Measurements from ENCODE around the gene TMEM63C. TPM values are rescaled to one million over a fixed set of nuclear protein-coding genes. Genes with fewer than 3 reads are reported as not detected.
A peak's percentile ranks its signal among the peaks of the same experiment; 100 is the strongest.

TMEM63C gene
- total RNA-seq, 4 donors from 2014 or later = 12.3 to 32.8 (median 19.9) TPM

DNA sequence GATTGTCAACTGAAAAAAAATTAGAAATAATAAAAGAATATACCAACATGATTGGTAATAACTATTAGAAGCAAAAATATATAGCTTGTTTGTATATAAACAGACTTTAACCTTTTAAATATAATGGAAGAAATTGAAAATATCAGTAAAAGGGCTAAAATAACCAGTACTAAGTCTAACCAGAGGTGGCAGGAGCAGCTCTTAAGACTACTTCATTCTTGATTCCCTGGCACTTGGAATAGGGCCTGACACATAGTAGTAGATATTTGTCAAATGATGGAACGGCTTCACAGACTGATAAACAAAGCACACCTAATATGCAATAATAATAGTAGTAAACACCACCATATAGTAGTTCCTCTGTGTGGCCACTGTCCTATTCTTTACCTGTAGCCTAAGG lies 9.4 kb downstream of the TMEM63C start:
- Histone ChIP-seq H3K4me3 (no peak overlapping the region), H3K27me3 (peaks cover 14% of the 10 kb centered on the region), H3K4me1 (peaks cover 8% of the 10 kb centered on the region), H3K9me3 (no peaks in the 10 kb centered on the region), H3K27ac (no peak overlapping the region), H3K36me3 (no peaks in the 10 kb centered on the region)
- DNase-seq (ENCODE audit: low spot score in 2 of 2) = no peak
- no peak for TF ChIP-seq EP300 (IDR thresholded peaks at IDR 0.05)
- TF ChIP-seq POLR2AphosphoS5 (IDR thresholded peaks at IDR 0.05) = no peak
- no peak for TF ChIP-seq POLR2A (IDR thresholded peaks at IDR 0.05)
- TF ChIP-seq, protein P1, sequence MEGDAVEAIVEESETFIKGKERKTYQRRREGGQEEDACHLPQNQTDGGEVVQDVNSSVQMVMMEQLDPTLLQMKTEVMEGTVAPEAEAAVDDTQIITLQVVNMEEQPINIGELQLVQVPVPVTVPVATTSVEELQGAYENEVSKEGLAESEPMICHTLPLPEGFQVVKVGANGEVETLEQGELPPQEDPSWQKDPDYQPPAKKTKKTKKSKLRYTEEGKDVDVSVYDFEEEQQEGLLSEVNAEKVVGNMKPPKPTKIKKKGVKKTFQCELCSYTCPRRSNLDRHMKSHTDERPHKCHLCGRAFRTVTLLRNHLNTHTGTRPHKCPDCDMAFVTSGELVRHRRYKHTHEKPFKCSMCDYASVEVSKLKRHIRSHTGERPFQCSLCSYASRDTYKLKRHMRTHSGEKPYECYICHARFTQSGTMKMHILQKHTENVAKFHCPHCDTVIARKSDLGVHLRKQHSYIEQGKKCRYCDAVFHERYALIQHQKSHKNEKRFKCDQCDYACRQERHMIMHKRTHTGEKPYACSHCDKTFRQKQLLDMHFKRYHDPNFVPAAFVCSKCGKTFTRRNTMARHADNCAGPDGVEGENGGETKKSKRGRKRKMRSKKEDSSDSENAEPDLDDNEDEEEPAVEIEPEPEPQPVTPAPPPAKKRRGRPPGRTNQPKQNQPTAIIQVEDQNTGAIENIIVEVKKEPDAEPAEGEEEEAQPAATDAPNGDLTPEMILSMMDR (IDR thresholded peaks at IDR 0.05) = no peak
- WGBS = 84% methylated on average over 1 of the region's 1 CpG

DNA sequence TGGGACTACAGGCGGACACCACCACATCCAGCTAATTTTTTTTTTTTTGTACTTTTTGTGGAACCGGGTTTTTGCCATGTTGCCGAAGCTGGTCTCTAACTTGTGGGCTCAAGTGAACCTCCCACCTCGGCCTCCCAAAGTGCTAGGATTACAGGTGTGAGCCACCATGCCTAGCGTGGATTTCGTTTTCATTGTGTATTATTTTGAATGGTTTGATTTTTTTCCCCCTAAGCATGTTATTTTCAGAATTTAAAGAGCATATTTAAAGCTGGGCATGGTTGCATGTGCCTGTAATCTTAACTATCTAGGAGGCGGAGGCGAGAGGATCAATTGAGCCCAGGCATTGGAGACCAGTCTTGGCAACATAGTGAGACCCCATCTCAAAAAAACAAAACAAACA lies 13.1 kb downstream of the TMEM63C start:
- Histone ChIP-seq H3K4me3 (no peak overlapping the region), H3K27me3 (peaks cover 10% of the 10 kb centered on the region), H3K9me3 (no peaks in the 10 kb centered on the region), H3K36me3 (no peaks in the 10 kb centered on the region), H3K27ac (no peak overlapping the region), H3K4me1 (no peaks in the 10 kb centered on the region)
- WGBS = 93% methylated on average over 8 of the region's 8 CpGs
- TF ChIP-seq POLR2A (IDR thresholded peaks at IDR 0.05) (no peak), POLR2AphosphoS5 (IDR thresholded peaks at IDR 0.05) (no peak), EP300 (IDR thresholded peaks at IDR 0.05) (no peak)
- TF ChIP-seq, protein P1 (IDR thresholded peaks at IDR 0.05) = no peak
- peak; percentile 13 to 29 for DNase-seq (ENCODE audit: low spot score in 2 of 2)

DNA sequence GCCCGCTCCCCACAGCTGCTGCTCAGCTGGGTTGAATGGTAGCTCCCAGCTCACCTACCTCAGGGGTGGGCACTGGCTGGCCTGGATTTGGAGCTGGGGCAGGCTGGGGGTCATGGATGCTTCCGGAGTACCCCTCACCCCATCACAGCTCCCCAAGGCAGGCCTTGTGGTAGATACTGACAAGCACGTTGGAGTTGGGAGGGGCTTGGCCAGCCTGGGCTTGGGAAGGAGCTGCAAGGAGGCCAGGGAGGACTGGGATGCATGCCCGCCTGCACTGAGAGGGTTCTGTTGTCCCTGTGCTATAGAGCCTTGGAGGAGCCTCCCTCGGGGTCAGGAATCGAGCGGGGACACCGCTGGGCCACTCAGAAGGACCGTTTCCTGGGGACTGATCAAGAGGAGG lies 14.2 kb downstream of the TMEM63C start:
- H3K4me3 ChIP-seq = no peak overlapping the region
- no peaks in the 10 kb centered on the region for H3K36me3 ChIP-seq
- H3K9me3 ChIP-seq = no peaks in the 10 kb centered on the region
- no peak for DNase-seq (ENCODE audit: low spot score in 2 of 2)
- H3K4me1 ChIP-seq = no peaks in the 10 kb centered on the region
- TF ChIP-seq POLR2AphosphoS5 (IDR thresholded peaks at IDR 0.05) (no peak), POLR2A (IDR thresholded peaks at IDR 0.05) (no peak)
- TF ChIP-seq, protein P1 (IDR thresholded peaks at IDR 0.05) = no peak
- H3K27me3 ChIP-seq = peaks cover 16% of the 10 kb centered on the region
- 60% methylated on average over 2 of the region's 9 CpGs for WGBS
- no peak overlapping the region for H3K27ac ChIP-seq

DNA sequence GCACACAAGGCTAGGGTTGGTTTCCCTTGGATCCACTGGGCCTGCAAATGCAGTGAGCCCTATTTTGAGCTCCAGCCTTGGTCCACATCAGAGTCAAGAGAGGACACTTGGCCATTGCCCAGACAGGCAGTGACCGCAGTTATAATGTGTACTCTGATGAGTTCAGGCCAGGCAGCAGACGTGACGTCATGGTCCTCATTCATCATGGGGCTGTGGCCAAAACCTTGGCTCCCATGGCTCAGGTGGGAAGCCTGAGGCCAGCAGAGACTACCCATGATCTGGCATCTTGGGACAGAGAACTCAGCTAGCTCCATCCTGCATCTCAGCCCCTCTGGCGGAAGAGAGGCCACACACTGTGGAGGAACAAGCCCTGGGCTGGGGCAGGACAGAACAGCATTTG lies 16.4 kb downstream of the TMEM63C start:
- Histone ChIP-seq H3K27me3 (peaks cover 22% of the 10 kb centered on the region), H3K27ac (no peak overlapping the region), H3K4me1 (no peaks in the 10 kb centered on the region), H3K9me3 (no peaks in the 10 kb centered on the region), H3K36me3 (no peaks in the 10 kb centered on the region), H3K4me3 (no peak overlapping the region)
- no peak for DNase-seq (ENCODE audit: low spot score in 2 of 2)
- 83% methylated on average over 4 of the region's 4 CpGs for WGBS
- no peak for TF ChIP-seq EP300 (IDR thresholded peaks at IDR 0.05)
- TF ChIP-seq POLR2AphosphoS5 (IDR thresholded peaks at IDR 0.05) = no peak
- no peak for TF ChIP-seq POLR2A (IDR thresholded peaks at IDR 0.05)
- TF ChIP-seq, protein P1 (IDR thresholded peaks at IDR 0.05) = no peak

DNA sequence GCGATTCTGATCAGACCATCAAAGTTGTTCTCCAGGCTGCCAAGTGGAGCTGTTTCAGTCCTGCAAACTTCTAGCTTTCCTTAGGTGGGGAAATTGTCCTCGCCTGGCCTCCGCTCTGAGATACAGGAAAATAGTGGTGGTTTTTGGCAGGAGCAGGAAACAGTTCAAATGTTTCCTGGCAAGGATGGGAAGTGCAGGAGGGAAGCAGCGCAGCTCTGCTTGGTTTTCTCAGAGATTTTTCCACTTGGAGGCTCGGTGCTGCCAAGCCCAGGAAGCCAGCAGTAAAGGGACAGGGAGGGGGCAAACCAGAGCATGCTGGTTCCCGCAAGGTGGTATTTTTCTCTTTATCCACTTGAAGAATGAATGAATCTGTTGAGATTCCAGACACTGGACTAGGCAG lies 17.0 kb downstream of the TMEM63C start:
- no peak for TF ChIP-seq POLR2A (IDR thresholded peaks at IDR 0.05)
- TF ChIP-seq EP300 (IDR thresholded peaks at IDR 0.05) = no peak
- no peak for TF ChIP-seq POLR2AphosphoS5 (IDR thresholded peaks at IDR 0.05)
- TF ChIP-seq, protein P1 (IDR thresholded peaks at IDR 0.05) = no peak
- H3K4me1 ChIP-seq = no peaks in the 10 kb centered on the region
- peaks cover 22% of the 10 kb centered on the region for H3K27me3 ChIP-seq
- no peak overlapping the region for H3K4me3 ChIP-seq
- WGBS = 75% methylated on average over 6 of the region's 6 CpGs
- H3K27ac ChIP-seq = no peak overlapping the region
- DNase-seq (ENCODE audit: low spot score in 2 of 2) = no peak
- no peaks in the 10 kb centered on the region for H3K36me3 ChIP-seq
- no peaks in the 10 kb centered on the region for H3K9me3 ChIP-seq
